Astrocyte of the cerebellum (primary cell): Measurements from ENCODE around the gene PLAC8.

Experiments
- DNase-seq: peaks from one replicate; pipeline ENCODE4 v3.0.0-alpha.2; 2011; ENCODE audit warnings: low read depth
- H3K4me3 ChIP-seq: 2 replicates; pipeline ENCODE4 v1.5.1; 2011; ENCODE audit warnings: mild to moderate bottlenecking, low read depth, low read length, moderate library complexity
- in situ Hi-C: cut with HindIII; loops from 2 replicates; pipeline ENCODE4 v1.10.0; 2017; ENCODE audit warnings: low sequenced_read_pairs
- TF ChIP-seq, protein P1 (sequence below): IDR thresholded peaks from 2 replicates; pipeline ENCODE4 v1.5.1; 2012; ENCODE audit warnings: low read length, low read depth, moderate library complexity, mild to moderate bottlenecking; ENCODE audit errors: missing control alignments

Gene PLAC8

DNA sequence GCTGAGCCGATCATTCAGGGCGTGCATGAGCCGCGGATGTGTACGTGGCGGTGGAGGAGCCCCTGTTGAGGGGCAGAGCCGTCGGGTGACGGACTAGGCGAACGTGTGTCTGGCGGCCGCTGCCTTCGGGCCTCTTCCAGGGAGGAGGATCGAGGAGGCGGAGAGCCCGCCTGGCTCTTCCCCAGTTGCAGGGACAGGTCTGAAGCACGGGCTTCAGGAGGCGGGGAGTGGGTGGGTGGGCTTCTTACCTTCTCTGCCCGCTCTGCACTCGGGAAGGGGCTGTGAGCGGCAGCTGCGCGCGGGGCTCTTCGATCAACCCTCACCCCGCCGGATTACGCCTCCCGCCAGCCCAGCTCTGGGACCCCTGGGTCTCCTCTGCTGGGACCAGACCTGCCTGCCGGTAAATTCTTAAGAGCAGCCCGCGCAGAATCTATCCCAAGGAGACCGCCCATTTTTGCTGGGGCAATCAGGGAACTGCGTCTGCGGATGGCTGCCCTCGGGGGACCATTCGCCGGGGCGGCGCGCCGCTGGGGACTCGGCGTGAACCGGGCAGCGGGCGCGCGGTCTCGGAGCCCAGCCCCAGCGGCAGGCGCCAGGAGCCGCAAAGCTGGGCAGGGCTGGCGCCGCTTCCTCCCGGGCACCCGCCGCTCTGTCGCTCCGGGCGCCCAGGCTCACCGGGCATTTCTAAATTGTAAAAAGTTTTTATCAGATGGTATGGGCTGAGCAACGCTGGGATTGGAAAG lies 4.9 kb downstream of the PLAC8 start:
- no peak for DNase-seq
- peak overlapping the region; percentile 54 for H3K4me3 ChIP-seq
- TF ChIP-seq, protein P1, sequence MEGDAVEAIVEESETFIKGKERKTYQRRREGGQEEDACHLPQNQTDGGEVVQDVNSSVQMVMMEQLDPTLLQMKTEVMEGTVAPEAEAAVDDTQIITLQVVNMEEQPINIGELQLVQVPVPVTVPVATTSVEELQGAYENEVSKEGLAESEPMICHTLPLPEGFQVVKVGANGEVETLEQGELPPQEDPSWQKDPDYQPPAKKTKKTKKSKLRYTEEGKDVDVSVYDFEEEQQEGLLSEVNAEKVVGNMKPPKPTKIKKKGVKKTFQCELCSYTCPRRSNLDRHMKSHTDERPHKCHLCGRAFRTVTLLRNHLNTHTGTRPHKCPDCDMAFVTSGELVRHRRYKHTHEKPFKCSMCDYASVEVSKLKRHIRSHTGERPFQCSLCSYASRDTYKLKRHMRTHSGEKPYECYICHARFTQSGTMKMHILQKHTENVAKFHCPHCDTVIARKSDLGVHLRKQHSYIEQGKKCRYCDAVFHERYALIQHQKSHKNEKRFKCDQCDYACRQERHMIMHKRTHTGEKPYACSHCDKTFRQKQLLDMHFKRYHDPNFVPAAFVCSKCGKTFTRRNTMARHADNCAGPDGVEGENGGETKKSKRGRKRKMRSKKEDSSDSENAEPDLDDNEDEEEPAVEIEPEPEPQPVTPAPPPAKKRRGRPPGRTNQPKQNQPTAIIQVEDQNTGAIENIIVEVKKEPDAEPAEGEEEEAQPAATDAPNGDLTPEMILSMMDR, result no peak
- in situ Hi-C loops, result no loop called here

DNA sequence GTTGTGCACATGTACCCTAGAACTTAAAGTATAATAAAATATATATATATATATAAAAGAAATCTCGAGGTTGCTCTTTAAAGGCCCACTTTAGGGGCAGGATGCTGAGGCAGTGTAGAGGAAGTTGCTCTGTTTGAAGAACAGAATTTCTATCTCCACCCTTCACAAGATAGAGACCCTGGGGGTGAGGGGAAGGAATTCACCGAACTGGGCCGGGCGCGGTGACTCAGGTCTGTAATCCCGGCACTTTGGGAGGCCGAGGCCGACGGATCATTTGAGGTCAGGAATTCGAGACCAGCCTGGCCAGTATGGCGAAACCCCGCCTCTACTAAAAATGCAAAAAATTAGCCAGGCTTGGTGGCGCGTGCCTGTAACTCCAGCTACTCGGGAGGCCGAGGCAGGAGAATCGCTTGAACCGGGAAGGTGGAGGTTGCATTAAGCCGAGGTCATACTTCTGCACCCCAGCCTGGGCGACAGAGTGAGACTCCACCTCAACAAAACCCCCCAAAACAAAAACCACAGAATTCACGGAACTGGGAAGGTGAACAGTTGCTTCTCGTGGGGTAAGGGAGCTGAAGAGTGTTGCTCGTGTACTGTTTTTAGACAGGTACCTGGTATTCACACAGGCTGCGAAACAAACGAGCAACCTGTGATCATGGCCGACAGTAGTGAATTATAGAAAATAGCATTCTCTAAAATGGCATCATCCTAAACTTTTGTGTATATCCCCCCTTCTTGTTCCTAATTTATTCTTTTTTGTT lies 6.2 kb downstream of the PLAC8 start:
- TF ChIP-seq, protein P1, result no peak
- no peak for DNase-seq
- no peak overlapping the region for H3K4me3 ChIP-seq
- in situ Hi-C loops, result no loop called here

DNA sequence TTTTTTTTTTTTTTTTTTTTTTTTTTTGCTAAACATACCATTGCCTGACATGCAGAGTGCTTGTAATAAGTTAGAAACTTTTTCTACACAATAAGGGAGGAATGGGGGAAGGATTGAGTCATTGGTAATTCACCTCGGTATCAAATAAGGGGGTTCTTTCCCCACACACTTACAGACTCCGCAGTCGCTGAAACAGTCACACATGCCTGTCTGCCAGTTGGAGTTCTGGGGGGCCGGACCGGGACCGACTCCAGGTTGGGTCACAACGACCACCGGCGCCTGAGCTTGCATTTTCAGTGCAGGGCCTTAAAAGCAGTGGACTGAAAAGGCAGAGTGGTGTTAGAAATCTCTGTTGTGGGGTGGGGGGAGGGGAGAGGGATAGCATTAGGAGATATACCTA lies 6.9 kb downstream of the PLAC8 start:
- TF ChIP-seq, protein P1, result no peak
- H3K4me3 ChIP-seq, result no peak overlapping the region
- in situ Hi-C loops, result no loop called here
- no peak for DNase-seq

DNA sequence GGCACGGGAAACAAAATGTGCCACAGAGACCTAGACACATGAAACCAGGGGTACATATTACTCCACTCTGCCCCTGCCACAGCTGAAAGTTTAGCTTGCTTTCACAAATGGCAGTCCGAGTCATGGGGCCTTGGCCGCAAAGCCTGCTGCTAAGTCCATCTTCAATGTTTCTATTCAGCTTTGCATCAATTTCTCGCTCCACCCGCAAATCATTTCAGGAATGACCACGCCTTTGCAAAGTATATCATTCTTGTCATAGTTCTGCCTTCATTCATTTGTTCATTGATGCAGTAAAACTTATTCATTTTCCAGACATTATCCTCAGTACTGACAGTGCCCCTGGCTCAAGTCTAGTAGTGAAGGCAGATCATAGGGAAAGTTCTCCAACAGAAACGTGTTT lies 9.5 kb downstream of the PLAC8 start:
- TF ChIP-seq, protein P1, result no peak
- no peak for DNase-seq
- H3K4me3 ChIP-seq, result no peak overlapping the region
- in situ Hi-C loops, result no loop called here

DNA sequence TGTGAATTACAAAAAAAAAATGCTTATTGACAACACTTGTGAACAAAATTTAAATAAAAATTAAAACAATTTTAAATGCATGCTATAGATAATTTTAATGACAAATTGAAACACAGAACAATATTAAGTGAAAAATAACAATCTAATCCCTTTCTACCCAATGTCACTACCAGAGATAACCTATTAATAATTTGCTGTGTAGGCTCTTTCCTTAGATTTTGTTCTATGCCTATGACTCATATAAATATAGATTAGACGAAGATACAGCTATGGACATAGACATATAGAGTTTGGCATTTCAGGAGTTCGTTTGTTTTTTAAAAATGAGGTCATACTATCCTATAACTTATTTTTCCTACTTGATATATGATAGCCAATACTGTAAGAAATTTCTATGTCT lies 18.1 kb downstream of the PLAC8 start:
- TF ChIP-seq, protein P1, result no peak
- in situ Hi-C loops, result no loop called here
- DNase-seq, result no peak

DNA sequence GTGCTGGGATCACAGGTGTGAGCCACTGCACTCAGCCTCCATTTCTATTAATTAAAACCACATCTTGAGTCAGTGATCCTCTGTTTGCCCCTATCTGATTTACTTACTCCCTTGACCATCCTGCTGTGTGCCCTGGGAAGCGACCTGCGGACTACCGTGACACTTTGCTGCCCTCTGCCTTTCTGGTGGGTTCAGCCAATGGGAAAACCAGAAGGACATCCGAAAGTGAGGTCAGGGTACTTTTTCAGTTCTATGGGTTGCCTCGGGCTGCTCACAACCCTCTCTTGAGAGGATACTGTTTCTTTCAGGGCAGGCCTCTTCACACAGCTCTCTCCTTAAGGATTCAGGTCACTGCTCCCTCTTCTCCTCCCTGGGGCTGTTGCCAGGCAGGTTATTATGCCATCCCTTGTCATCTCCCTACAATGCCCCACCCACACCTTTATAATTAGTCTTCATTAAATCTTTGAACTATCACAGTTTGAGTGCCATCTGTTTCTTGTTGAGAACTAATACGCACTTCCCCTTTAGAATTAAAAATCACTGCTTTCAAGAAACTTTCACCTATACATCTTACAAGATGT lies 21.4 kb downstream of the PLAC8 start:
- DNase-seq, result no peak
- H3K4me3 ChIP-seq, result no peak overlapping the region
- in situ Hi-C loops, result no loop called here
- TF ChIP-seq, protein P1, result no peak

More for the DNA sequence above, 18.1 kb downstream of the PLAC8 start:
- H3K4me3 ChIP-seq, result no peak overlapping the region
